H1 (cell line): ENCODE data around the gene TAPBPL. TPM values are rescaled to one million over a fixed set of nuclear protein-coding genes. Genes with fewer than 3 reads are reported as not detected.
A peak's percentile ranks its signal among the peaks of the same experiment; 100 is the strongest.

Experiments used
- BCL11A ChIP-seq, 2 experiments: IDR thresholded peaks; one replicate each; pipeline ENCODE4 v1.6.1; 2011; ENCODE audit warnings: low read depth in 2 of 2, low read length in 2 of 2, mild to moderate bottlenecking in 2 of 2
- CTCF ChIP-seq, 3 experiments: IDR thresholded peaks; 1 replicate in 2 of 3; 2 replicates in 1 of 3; pipeline versions ENCODE4 v1.5.1 to v1.6.1; 2011; ENCODE audit warnings: low read length in 3 of 3, mild to moderate bottlenecking in 3 of 3, inconsistent platforms in 2 of 3, low read depth in 1 of 3, moderate library complexity in 1 of 3; ENCODE audit not compliant: insufficient read depth in 1 of 3; ENCODE audit errors: control extremely low read depth in 1 of 3
- E2F6 ChIP-seq: IDR thresholded peaks from 2 replicates; pipeline ENCODE4 v1.6.1; 2012; ENCODE audit warnings: inconsistent platforms
- RAD21 ChIP-seq, 2 experiments: IDR thresholded peaks in 1 of 2; conservative IDR thresholded peaks in 1 of 2; 2 replicates each; pipeline ENCODE4 v1.6.1; 2011; ENCODE audit warnings: low read depth in 2 of 2, low read length in 2 of 2, improper control_type of control experiment in 1 of 2, inconsistent platforms in 1 of 2, mild to moderate bottlenecking in 1 of 2, moderate library complexity in 1 of 2
- RFX5 ChIP-seq: IDR thresholded peaks from 2 replicates; pipeline ENCODE4 v1.6.1; 2011; ENCODE audit warnings: low read depth, low read length, improper control_type of control experiment, borderline replicate concordance
- RXRA ChIP-seq: IDR thresholded peaks from 2 replicates; pipeline ENCODE4 v1.6.1; 2011; ENCODE audit warnings: low read depth, mild to moderate bottlenecking, low read length, moderate library complexity; ENCODE audit not compliant: insufficient read depth
- SAP30 ChIP-seq: fragments of 300-600 bp; sonication (generic); IDR thresholded peaks from 2 replicates; pipeline ENCODE4 v1.7.1; 2012; ENCODE audit warnings: low read length, moderate library complexity, mild to moderate bottlenecking, inconsistent platforms; ENCODE audit not compliant: insufficient read depth, insufficient replicate concordance
- TAF1 ChIP-seq: IDR thresholded peaks from 2 replicates; pipeline ENCODE4 v1.6.1; 2011; ENCODE audit warnings: mild to moderate bottlenecking, low read depth, low read length
- polyA plus RNA-seq, 7 experiments: library from polyadenylated mRNA; depleted of rRNA in 3 of 7; stranded (reverse) in 5 of 7; unstranded in 2 of 7; fragments of >200 nt in 5 of 7; fragments of 200-250 nt in 2 of 7; gene quantifications; 1 replicate in 5 of 7; 2 replicates in 1 of 7; 4 replicates in 1 of 7; pipeline versions ENCODE4 v1.2.1 to v1.2.3, GENCODE V29; 2011 to 2013; ENCODE audit warnings: missing spikeins in 2 of 7, mixed read lengths in 2 of 7
- total RNA-seq: library from RNA; stranded (reverse); fragmentation: NEBNext Ultra II Directional; extraction: Animal tissue kit (Norgen Biotek cat#: 25700); gene quantifications from 2 replicates; pipeline ENCODE4 v1.2.1, GENCODE V29; 2021

Gene TAPBPL
- total and polyA plus RNA-seq, 2 of the 8 experiments (the other 6 are each of a cell fraction or from before 2014, with no cell fraction given) = 0.61 to 1.5 TPM

GRCh38 chr12:6469609-6470374, 17.9 kb downstream of the TAPBPL start (continued):
- TF ChIP-seq CTCF (IDR thresholded peaks at IDR 0.05; ENCODE audit: control extremely low read depth in 1 of 3, insufficient read depth in 1 of 3, low read depth in 1 of 3, low read length in 3 of 3) = no peak
- no peak for TF ChIP-seq RFX5
- TF ChIP-seq BCL11A (IDR thresholded peaks at IDR 0.05; ENCODE audit: low read depth in 2 of 2, low read length in 2 of 2) = no peak
- no peak for TF ChIP-seq RXRA
- TF ChIP-seq SAP30 = peak; percentile 45
- TF ChIP-seq TAF1 = no peak
- no peak for TF ChIP-seq E2F6
- no peak for TF ChIP-seq RAD21 (IDR thresholded peaks at IDR 0.05 in 1 of 2, conservative IDR thresholded peaks at IDR 0.05 in 1 of 2; ENCODE audit: low read depth in 2 of 2, low read length in 2 of 2)
- TF ChIP-seq, all 59 proteins: peak for 2
